Stromal cell of bone marrow (primary cell): ENCODE measurements around the gene RBP5.

Experiments used
- DNase-seq: peaks from one replicate; pipeline ENCODE4 v3.0.0-alpha.2; 2012; ENCODE audit warnings: low read depth

RBP5 gene

GRCh38 chr12:7145671-7146070, 17.0 kb upstream of the RBP5 start:
- no peak for DNase-seq

DNA sequence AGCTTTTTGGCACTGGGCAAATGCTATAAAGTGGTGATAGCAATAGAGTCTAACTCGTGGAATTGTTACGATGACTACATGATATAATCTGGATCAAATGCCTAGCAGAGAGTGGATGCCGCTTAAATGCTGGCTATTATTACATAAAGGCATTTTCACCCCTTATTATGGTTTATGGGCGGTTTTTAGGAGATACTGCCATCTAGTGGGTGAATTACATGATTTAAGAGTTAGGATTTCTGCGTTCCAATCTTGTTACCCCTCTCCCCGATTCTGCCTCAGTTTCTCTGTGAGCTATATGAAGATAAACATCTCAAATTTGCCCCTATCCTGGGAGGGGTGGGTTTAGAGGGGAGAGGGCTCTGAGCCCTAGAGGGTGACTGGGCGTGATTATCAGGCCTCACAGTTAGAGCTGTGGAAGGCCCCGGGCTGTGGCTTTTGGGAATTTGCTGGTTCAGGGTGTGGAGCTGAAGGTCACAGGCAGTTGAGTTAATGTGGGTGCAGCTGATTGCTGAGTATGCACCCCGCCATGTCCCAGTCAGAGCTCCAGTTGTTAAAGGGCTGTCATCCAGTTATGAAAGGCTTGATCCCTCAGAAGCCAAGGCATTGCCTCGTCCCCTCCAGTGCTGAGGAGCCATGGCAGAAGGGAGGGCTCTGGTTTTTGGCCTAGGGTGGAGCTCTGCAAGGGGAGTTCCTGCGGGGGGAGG, 15.9 kb upstream of the RBP5 start:
- DNase-seq = peak; percentile 31

- no peak for DNase-seq
Measured at GRCh38 chr12:7143564-7143963, 14.9 kb upstream of the RBP5 start.

DNA sequence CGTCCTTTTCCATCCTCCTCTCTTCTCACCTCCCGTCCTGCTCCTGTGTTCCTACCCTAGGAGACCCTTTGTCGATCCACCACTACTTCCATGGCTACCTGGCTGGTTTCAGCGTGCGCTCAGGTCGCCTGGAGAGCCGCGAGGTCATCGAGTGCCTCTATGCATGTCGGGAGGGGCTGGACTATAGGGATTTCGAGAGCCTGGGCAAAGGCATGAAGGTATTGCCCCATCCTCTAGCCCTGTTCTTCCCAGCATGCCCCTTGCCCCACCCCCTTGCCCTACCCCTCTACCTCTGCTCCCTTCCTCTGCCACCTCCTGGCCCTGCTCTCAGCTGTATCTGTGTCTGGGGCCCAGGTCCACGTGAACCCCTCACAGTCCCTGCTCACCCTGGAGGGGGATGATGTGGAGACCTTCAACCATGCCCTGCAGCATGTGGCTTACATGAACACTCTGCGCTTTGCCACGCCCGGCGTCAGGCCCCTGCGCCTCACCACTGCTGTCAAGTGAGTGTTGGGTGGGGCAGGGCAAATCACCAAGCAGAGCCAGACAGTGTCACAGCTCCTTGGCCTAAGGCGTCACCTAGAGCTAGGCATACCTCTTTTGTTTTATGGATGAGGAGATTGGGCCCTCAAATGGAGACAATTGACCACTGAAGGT, 14.2 kb upstream of the RBP5 start:
- DNase-seq = no peak

- peak; percentile 21 for DNase-seq
Measured at GRCh38 chr12:7142056-7142644, 13.5 kb upstream of the RBP5 start.

DNA sequence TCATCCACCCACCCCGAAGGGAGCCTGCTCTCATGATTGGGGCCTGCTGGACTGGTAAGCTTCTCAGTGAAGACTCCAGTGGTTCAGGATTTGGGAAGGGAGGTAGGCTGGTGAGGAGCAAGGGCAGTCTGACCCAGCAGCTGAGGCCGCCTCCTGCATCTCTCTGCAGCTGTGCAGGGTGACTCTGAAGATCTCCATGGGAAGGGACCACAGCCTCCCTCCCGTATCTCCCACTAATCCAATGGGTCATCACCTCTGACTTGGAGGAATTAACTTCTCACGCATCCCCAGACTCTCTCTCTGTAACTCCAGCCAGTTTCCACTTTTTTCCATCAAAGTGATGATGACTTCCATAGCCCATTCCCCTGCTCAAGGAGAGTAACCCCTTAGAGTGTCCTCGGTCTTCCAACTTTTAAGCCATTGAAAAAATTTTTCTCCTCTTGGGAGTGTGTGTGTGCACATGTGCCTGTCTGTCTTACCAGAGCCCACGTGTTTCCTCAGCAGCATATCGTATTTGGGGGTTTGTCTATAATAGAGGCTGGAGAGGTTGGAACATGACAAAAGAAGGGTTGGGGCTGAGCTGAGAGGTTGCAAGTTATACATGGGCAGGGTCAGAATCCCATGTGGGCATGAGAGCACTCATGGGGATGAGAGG, 12.8 kb upstream of the RBP5 start:
- DNase-seq = no peak

GRCh38 chr12:7139200-7139599, 10.5 kb upstream of the RBP5 start:
- DNase-seq = no peak

DNA sequence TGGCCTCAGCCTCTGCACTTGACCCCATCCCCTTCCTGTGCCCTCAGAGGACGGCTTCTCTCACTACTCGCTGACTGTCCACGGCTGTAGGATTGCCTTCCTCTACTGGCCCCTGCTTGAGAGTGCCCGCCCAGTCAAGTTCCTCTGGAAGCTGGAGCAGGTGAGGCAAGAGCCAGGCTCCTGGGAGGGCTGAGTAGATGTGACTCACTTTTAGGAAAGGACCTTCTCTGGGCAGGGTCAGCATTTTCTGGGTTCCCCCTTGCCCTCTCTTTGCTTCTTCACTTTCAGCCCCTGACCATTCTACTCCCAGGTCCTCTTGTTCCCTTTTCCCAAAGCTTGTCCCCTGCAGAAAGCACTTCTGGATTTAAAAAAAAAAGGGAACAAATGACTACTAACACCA, 9.2 kb upstream of the RBP5 start:
- no peak for DNase-seq

DNA sequence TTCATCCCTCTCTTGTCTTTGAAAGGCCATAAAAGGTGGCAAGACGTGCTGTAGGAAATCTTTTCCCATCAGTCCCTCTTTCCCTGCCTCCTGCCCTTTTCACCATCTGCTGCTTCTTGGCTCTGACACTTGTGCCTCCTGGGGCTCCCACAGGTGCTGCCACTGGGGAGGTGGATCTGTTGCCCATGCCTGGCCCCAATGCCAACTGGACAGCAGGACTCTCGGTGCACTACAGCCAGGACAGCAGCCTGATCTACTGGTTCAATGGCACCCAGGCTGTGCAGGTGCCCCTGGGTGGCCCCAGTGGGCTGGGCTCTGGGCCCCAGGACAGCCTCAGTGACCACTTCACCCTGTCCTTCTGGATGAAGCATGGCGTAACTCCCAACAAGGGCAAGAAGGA, 8.0 kb upstream of the RBP5 start:
- DNase-seq = no peak

- no peak for DNase-seq
Measured at GRCh38 chr12:7136071-7136470, 7.4 kb upstream of the RBP5 start.

- no peak for DNase-seq
Measured at GRCh38 chr12:7134396-7135166, 5.9 kb upstream of the RBP5 start.

DNA sequence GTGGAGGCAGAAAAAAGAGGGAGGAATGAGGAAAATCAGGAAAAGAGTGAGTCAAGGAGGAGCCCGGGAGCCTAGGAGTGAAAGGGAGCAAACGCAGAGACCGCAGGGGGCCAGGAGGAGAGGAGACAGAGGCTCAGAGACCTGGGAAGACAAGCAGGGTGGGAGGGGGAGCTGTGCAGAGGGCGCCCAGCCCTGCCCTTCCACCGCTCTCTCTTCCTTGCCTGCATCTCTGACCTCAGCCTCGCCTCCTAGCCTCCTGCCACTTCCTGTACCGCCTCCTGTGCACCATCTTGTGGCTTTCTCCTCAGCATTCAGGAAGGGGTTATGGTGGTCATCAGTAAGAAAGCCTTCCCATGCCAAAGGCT, 2.8 kb upstream of the RBP5 start:
- DNase-seq = no peak

DNA sequence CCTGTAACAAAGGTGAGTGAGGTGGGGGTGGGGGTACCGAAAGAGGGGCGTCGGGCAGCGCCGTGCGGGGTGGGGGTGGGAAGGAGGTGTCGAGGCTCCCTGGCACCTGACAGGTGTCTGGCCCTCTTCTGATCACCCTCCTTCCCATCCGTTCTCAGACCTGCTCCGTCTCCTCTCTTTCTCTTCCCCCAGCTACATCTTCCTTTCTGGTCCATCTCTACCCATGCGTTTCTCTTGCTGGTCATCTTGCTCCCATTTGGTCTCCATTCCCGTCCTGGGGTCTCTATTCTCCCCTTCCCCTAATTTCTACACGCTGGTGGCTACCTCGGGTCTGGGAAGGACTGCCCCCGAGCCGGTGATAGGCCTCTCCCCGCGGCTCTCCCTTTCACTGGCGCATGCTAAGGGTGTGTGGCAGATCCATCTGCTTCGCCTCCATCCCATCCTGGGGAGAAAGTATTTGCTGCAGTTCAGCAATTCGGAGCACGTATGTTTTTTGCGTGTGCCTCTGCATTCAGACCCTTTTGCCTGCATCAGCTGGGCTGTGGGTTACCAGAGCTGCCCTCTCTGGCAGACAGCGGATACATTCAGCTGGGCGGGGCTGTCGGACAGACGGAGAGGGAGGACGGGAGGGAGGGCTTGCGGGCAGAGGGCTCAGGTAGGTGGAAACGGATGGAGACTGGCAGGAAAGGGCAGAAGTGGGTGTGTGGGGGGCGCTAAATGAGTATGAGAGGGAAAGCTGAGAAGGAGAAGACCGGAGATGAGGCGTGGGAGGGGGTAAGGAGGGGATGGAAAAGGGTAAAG, 2.2 kb upstream of the RBP5 start:
- peak; percentile 14 for DNase-seq

GRCh38 chr12:7129872-7130691, 1.4 kb upstream of the RBP5 start, which contains the start of gene CLSTN3:
CLSTN3 (plus strand) TSS chr12:7130371; CDS start chr12:7130649, 278 bp downstream.
- DNase-seq = peak; percentile 41

GRCh38 chr12:7129287-7129871, 690 bp upstream of the RBP5 start:
- DNase-seq = no peak

DNA sequence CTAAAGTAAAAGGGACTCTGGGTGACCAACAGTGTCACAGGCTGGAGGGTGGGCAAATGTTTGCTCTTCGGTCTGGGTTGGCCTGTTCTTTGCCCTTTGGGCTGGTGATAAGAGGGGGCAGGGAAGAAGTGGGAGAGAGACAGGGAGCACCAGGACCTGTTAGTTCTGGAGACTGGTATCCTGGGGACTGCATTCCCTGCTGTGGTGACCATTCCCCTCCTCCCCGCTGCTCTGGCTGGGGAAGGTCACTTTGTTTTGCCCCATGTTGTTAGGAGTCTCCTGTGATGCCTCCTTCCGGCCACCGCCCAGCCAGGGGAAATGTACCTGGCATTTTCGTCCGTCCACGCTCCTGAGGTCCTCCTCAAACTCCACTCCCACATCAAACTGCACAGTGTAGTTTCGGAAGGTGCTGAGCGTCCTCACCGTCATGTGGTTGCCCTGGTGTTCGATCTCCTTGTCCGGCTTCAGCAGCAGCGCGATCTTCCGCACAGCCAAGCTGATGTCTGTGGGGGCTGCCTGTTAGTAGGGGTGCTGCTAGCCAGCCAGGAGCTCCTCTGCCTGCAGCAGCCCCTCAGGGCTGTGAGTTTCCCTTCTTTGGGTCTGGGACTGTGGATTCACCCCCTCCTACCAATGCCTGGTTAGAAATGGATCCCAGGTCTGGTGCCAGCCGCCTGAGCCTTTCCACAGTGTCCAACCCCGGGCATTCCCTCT, 618 bp downstream of the RBP5 start:
- DNase-seq = no peak

DNA sequence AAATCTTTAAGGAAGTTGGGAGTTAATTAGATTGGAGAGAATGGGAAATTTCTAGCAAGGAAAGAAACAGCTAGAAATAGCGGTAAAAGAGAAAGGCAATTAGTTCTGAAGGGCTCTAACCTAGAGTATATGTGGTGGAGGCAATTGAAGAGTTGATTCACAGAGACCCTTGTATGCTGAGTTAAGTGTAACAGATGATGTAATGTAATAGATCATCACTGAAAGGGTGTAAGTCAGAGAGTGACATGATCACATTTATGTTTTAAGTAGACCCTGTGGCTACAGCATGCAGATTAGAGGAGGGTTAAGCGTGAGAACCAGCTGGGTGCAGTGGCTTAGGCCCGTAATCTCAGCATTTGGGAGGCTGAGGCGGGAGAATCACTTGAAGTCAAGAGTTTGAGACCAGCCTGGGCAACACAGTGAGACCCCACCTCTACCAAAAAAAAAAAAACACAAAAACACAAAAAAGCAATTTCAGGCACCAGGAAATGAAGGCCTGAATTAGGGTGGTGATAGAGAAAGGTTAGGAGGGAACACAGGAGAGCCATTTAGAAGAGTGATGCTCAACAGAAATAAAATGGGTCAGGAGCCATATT, 3.0 kb downstream of the RBP5 start:
- DNase-seq = no peak

DNA sequence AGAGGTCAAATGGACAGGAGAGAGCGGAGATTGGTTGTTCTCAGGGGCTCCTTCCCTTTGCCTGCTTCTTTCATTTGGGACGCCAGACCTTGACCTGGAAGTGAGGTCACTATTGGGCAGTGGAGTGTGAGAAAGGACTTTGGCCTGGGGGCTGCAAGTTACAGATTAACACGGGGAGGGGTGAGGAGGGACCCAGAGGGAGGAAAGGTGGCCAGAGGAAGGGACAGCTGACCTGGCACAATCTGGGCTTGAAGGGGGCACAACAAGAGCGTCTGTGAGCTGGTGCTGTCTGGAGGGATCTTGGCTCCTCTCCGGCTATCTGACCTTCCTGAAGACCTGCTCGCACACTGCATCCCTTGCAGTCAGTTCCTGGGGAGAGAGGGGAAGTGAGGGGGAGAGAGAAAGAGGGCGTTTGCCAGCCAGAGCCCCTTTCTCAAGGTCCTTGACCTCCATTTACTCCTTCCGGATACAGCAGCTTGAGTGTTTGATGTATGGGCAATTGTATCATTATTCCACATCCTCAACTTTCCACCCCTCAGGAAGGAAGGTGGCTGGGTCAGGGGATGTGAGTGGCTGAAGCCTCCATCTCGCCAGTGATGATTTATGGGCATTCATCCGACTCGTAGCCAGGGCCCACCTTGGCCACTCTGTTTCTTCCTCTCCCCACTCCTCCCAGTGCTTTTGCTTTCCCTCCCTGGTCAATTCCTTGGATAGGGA, 4.7 kb downstream of the RBP5 start:
- DNase-seq = no peak
